ENCODE results near the gene GALNT2. TPM values are rescaled to one million over a fixed set of nuclear protein-coding genes. Genes with fewer than 3 reads are reported as not detected.

The GALNT2 gene
- total and polyA plus RNA-seq, 7 donors = 43.7 to 88.7 (median 75.7) TPM

GRCh38 chr1:230236301-230237008 lies 169.4 kb downstream of the GALNT2 start:
- TF ChIP-seq, protein P1, sequence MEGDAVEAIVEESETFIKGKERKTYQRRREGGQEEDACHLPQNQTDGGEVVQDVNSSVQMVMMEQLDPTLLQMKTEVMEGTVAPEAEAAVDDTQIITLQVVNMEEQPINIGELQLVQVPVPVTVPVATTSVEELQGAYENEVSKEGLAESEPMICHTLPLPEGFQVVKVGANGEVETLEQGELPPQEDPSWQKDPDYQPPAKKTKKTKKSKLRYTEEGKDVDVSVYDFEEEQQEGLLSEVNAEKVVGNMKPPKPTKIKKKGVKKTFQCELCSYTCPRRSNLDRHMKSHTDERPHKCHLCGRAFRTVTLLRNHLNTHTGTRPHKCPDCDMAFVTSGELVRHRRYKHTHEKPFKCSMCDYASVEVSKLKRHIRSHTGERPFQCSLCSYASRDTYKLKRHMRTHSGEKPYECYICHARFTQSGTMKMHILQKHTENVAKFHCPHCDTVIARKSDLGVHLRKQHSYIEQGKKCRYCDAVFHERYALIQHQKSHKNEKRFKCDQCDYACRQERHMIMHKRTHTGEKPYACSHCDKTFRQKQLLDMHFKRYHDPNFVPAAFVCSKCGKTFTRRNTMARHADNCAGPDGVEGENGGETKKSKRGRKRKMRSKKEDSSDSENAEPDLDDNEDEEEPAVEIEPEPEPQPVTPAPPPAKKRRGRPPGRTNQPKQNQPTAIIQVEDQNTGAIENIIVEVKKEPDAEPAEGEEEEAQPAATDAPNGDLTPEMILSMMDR (IDR thresholded peaks at IDR 0.05) = no peak
- intact Hi-C loops (cut with DNase I) = no loop called here
- no peaks in the 10 kb centered on the region for H3K27me3 ChIP-seq (ENCODE audit: insufficient read depth in 3 of 3, low read length in 2 of 3)
- H3K36me3 ChIP-seq (ENCODE audit: insufficient read depth in 1 of 2, low read depth in 1 of 2) = peaks cover 4 to 19% of the 10 kb centered on the region in 2 donors
- DNase-seq (no peak), ATAC-seq (no peak)
- H3K4me3 ChIP-seq = no peak overlapping the region
- no peaks in the 10 kb centered on the region for H3K9me3 ChIP-seq
- peaks cover 7% of the 10 kb centered on the region for H3K4me1 ChIP-seq
- WGBS, 3 donors = 91 to 95% (median 93%) methylated on average over 11 of the region's 11 CpGs
- no peak overlapping the region for H3K27ac ChIP-seq

DNA sequence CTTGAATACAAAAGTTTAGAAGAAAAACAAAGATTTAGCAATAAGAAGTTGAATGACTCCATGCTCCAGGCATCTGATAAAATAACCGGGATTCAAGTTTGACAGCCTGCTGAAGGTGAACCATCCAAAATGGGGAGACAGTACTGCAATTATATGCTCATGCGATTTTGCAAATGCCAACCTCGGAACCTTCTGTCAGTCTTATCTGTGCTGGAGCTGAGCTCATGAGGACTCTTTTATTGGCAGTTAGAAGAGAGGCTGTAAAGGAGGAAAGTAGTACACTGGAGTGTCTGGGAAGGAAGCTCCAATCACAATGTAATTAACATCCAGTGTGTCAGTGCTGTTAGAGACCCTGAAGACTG lies 170.0 kb downstream of the GALNT2 start:
- 78 to 84% (median 83%) methylated on average over 3 of the region's 3 CpGs for WGBS, 3 donors
- TF ChIP-seq, protein P1 (IDR thresholded peaks at IDR 0.05) = no peak
- intact Hi-C loops (cut with DNase I) = no loop called here
- Histone ChIP-seq H3K4me1 (peaks cover 4% of the 10 kb centered on the region), H3K27ac (no peak overlapping the region), H3K9me3 (no peaks in the 10 kb centered on the region), H3K4me3 (no peak overlapping the region), H3K27me3 (ENCODE audit: insufficient read depth in 3 of 3, low read length in 2 of 3) (no peaks in the 10 kb centered on the region), H3K36me3 (ENCODE audit: insufficient read depth in 1 of 2, low read depth in 1 of 2) (peaks cover 4 to 25% of the 10 kb centered on the region in 2 donors)
- DNase-seq (no peak), ATAC-seq (no peak)

GRCh38 chr1:230237805-230238204 lies 170.8 kb downstream of the GALNT2 start:
- intact Hi-C loops (cut with DNase I) = no loop called here
- Histone ChIP-seq H3K4me1 (no peaks in the 10 kb centered on the region), H3K27me3 (ENCODE audit: insufficient read depth in 3 of 3, low read length in 2 of 3) (no peaks in the 10 kb centered on the region), H3K4me3 (no peak overlapping the region), H3K36me3 (ENCODE audit: insufficient read depth in 1 of 2, low read depth in 1 of 2) (peaks cover 4 to 31% of the 10 kb centered on the region in 2 donors), H3K27ac (no peak overlapping the region), H3K9me3 (no peaks in the 10 kb centered on the region)
- DNase-seq (no peak), ATAC-seq (no peak)
- WGBS, 3 donors = 92 to 97% (median 97%) methylated on average over 5 of the region's 5 CpGs
- TF ChIP-seq, protein P1 (IDR thresholded peaks at IDR 0.05) = no peak

- ATAC-seq (no peak), DNase-seq (no peak)
- no peaks in the 10 kb centered on the region for H3K4me1 ChIP-seq
- intact Hi-C loops (cut with DNase I) = no loop called here
- TF ChIP-seq, protein P1 (IDR thresholded peaks at IDR 0.05) = no peak
- H3K36me3 ChIP-seq (ENCODE audit: insufficient read depth in 1 of 2, low read depth in 1 of 2) = peaks cover 4 to 59% of the 10 kb centered on the region in 2 donors
- H3K9me3 ChIP-seq = no peaks in the 10 kb centered on the region
- H3K4me3 ChIP-seq = no peak overlapping the region
- 96 to 99% (median 98%) methylated on average over 5 of the region's 5 CpGs for WGBS, 3 donors
- no peaks in the 10 kb centered on the region for H3K27me3 ChIP-seq (ENCODE audit: insufficient read depth in 3 of 3, low read length in 2 of 3)
- H3K27ac ChIP-seq = no peak overlapping the region
Observed at GRCh38 chr1:230240446-230241086, 173.5 kb downstream of the GALNT2 start.

Measured in psoas muscle (tissue), 8 donors.